ENCODE results near the gene RHBDD3.

RHBDD3 gene

GRCh38 chr22:29211466-29211865, 56.3 kb downstream of the RHBDD3 start:
- in situ Hi-C loops (cut with HindIII; ENCODE audit: low pct_ligation_motif_present, low sequenced_read_pairs): no loop called here
- Histone ChIP-seq H3K4me3 (ENCODE audit: low read depth, low read length) (no peak overlapping the region), H3K27me3 (replicated peaks) (no peaks in the 10 kb centered on the region), H3K36me3 (replicated peaks) (no peaks in the 10 kb centered on the region), H3K27ac (no peak overlapping the region)
- TF ChIP-seq, protein P1, sequence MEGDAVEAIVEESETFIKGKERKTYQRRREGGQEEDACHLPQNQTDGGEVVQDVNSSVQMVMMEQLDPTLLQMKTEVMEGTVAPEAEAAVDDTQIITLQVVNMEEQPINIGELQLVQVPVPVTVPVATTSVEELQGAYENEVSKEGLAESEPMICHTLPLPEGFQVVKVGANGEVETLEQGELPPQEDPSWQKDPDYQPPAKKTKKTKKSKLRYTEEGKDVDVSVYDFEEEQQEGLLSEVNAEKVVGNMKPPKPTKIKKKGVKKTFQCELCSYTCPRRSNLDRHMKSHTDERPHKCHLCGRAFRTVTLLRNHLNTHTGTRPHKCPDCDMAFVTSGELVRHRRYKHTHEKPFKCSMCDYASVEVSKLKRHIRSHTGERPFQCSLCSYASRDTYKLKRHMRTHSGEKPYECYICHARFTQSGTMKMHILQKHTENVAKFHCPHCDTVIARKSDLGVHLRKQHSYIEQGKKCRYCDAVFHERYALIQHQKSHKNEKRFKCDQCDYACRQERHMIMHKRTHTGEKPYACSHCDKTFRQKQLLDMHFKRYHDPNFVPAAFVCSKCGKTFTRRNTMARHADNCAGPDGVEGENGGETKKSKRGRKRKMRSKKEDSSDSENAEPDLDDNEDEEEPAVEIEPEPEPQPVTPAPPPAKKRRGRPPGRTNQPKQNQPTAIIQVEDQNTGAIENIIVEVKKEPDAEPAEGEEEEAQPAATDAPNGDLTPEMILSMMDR (IDR thresholded peaks at IDR 0.05; ENCODE audit: low read depth, low read length, missing control alignments): no peak
- no peak for DNase-seq

DNA sequence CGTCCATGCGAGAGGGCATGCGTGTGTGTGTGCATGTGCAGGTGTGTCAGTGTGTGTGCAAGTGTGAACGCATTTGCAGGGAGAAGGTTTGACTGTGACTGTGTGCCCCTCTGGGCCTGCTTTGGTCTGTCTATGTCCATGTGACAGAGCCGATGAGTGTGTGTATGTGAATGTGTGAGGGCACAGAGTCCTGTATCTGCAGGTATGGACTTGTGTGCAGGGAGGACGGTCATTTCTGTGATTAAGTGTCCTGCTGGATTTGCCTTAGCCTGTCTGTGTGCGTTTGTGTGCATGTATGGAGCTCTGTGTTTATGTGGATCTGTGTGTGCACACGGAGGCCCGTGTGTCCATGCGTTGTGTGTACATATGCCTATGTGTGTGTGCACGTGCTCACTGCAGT, 56.7 kb downstream of the RHBDD3 start:
- DNase-seq: no peak
- peaks cover 2% of the 10 kb centered on the region for H3K27me3 ChIP-seq (replicated peaks)
- TF ChIP-seq, protein P1 (IDR thresholded peaks at IDR 0.05; ENCODE audit: low read depth, low read length, missing control alignments): no peak
- no peak overlapping the region for H3K27ac ChIP-seq
- H3K36me3 ChIP-seq (replicated peaks): no peaks in the 10 kb centered on the region
- no peak overlapping the region for H3K4me3 ChIP-seq (ENCODE audit: low read depth, low read length)
- in situ Hi-C loops (cut with HindIII; ENCODE audit: low pct_ligation_motif_present, low sequenced_read_pairs): no loop called here

Data from brain microvascular endothelial cell (primary cell).